NCI-H187 (cell line): Measurements from ENCODE around the gene STX8.

Experiments
- DNase-seq, 2 experiments: peaks; one replicate each; lab custom pipeline; 2025; lab: John Stamatoyannopoulos, UW

Gene STX8

DNA sequence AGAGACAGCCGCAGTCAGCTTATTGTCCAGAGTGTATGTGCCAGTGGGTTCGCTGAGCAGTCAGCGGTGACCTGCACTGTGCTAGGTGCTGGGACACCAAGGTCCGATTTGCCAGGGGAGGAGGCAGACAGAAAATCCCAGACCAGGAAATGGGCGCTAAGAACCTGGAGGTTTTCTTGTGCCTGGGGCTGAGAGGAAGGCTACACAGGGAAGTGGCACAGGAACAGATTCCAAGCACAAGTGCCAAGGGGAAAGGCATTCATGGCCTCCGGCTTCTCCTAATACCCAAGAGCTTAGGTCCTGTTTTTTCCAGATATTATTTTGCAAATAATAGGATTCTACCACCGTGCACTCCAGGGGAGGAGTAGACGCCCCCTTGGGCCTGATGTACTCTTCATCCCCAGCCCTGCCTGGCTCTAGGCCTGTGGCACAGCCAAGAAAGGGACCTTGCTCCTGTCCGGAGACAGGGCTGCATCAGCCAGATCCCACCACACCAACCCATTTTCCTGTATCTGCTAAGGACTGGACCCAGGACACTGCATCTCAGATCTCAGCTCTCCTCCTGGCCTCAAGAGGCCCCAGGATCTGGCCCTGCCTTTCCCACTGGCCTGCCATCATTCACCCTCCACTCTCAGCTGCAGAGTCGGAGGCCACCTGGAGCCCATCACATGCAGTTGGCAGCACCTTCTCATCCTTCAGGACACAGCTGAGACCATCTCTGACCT, 367.1 kb downstream of the STX8 start:
- no peak for DNase-seq

DNA sequence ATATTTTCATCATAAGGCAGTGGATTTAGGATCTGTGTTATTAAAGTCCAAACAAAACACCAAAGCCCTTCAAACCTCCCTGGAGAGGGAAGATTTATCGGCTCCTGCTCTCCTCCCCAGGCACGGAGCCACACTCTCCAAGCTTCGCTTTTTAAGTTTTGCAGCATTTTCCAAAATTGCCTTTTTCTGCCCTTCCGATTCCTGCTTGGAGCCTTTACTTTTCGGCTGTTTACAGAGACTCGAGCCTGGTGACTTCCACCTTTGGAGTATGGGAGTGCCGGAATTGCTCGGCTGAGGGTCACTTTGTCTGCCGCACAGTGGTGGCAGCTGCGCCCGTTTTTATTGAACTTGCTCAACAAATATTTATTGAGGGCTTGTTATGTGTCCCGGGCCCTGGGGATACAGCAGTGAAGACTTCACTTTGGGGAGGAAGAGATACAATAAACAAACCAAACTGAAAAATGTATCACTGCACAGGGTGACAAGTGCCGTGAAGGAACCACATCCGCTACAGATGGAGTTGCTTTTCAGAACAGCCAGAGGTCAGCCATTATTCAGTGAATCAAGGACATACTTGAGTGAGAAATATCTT, 368.8 kb downstream of the STX8 start:
- no peak for DNase-seq

DNA sequence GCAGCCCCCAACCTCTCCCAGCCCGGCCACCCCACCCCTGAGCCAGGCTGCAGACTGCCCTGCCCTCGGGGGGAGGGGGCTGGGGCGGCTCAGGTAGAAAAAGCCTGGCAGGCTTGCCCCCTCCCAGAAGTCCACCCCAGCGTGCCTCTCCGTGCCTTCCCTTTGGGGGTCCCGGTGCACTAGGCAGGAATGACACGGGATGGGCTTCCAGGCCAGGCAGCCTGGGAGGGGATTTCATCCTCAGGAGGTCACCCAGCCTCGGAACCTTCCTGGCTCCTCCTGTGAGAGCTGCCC, 369.3 kb downstream of the STX8 start:
- DNase-seq: no peak

DNA sequence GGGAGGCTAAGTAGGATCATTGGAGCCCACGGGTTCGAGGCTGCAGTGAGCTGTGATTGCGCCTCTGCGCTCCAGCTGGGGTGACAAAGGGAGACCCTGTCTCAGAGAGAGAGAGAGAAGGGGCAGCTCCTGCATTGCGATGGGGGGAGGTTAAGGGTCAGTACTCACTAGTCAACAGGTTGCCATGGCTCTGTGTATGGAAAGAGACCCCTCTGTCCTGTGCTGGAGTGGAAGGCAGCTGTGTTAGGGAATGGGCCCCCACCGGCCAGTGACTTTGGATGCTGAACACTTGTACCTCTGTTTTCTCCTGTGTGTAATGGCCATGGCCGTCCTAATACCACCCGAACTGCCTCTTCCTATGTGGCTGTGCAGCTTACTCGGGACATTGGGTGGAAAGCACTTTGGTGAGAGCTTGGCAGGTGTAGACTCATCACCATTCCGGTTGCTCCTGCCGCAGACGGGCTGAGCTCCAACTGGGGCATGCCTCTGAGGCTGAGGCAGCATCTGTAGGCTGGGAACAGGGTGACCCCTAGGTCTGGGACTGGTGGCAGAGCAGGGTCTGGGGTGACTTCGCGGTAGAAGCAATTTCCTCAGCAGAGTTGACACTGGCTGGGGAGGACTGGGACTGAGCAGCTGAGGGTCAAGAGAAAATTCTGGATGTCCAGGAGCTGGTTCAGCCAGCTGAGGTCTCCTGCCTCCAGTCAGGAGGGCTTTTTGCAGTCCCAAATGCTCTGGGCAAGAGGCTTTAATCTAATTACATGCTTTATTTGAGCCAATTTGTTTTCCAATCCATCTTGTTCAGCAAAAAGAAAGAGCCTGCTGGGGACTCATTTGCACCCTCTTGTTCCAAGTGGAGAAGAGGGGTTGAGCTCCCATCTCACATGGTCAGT, 369.9 kb downstream of the STX8 start:
- DNase-seq: no peak

DNA sequence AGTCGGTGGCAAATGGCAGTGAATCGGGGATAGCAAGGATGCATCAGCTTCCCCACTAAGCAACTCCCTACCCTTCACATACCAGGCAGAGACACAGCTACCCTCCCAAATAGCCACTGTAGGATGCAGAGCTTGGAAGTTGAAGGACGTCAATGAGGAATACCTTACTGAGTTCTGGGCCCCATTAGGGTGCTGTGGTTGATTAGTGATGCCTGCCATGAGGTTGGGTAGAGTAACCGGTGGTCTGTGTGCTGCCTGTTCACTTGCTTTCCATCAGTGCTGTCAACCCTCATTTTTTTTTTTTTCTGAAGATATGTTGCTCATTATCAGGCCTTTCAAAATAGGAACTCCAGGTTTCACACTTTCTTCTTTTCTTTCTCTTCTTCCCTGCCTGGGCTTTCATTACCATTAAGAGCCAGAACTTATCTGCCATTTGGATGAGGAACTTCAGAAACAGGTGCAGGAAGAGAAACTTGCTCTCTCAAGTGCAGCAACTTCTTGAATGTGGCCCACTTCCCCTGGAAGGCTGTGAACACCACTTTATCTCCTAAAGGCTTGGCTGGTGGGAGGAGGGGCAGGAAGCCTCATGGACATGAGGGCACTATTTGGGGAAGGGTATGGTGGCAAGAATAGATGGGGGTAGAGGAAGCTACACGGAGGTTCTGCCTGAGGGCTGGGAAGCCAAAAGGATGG, 370.8 kb downstream of the STX8 start:
- no peak for DNase-seq

DNA sequence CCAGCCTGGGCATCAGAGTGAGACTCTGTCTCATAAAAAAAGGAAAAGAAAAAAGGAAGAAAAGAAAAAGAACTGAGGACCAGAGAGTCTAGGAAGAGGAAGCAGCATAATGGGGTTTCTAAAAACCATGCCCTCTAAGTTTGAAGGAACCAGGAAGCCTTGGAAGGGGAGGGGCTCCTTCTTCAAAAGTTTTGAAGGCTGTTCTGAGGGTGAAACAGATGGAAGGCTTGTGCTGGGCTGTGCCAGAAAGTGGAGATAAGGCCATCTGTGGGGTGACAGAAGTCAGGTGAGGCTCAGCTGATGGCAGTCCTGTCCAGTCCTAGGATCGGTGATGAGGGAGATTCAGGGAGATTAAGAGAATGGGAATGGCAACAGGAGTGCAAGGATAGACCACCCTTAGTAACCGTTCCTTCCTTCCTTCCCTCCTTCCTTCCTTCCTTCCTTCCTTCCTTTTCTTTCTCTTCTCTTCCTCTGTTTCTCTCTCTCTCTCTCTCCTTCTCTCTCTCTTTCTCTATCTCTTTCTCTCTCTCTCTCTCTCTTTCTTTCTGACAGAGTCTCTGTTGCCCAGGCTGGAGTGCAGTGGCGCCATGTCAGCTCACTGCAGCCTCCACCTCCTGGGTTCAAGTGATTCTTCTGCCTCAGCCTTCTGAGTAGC, 371.7 kb downstream of the STX8 start:
- no peak for DNase-seq

DNA sequence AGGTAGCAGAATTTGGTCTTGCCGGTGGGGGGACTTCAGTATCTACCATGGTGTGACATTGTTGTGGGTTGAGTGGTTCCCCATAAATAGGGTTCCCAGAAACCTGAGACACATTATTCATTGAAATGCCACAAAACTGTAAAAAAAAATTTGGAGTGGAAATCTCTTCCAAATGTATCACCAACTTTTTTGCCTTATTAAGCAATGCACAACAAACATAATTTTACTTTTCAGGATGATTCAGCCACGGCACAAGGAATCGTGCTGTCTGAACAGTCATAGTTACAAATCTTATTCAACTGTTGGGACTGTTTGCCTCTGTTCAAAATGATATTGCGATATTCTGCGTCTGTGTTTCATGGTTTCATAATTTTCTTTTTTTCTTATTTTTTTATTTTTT, 373.1 kb downstream of the STX8 start:
- DNase-seq: no peak

DNA sequence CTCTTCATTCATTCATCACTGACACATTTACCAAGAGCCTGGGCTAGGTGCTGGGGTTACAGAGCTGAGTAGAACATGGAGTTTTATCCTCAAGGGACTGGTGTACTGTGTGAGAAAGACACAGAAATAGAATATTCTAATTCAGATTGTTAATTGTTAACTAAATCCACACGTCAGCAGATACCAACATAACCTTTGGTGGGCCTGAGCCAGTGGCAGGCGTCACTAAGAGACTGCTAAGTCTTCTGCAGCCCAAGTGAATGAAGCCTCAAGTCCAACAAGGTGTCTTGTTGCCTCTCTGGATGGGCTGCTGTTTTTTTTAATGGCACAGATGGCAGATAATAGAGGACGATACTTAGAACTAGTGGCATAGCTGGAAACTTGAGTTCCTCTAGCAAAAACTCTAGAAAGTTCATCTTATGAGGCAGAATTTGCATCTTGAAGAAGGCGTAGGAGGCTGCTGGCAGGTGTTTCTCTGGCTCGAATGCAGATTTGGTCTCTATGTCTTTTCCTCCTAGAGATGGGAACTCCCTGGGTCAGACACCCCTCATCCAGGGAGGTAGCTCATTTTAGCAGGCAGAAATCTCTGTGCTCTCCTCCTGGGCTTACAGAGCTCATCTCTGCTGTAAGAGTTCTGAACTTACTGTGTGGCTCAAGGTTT, 374.8 kb downstream of the STX8 start:
- DNase-seq: no peak
